Smooth muscle cell (in vitro differentiated cells): ENCODE measurements around the gene NEO1. TPM values are rescaled to one million over a fixed set of nuclear protein-coding genes. Genes with fewer than 3 reads are reported as not detected.
A peak's percentile ranks its signal among the peaks of the same experiment; 100 is the strongest.

Source experiments
- DNase-seq: peaks from one replicate; lab custom pipeline; 2025; ENCODE audit not compliant: unreplicated experiment; lab: John Stamatoyannopoulos, UW
- H2AFZ ChIP-seq: fragments of 200-600 bp; sonication (generic); 2 replicates; pipeline ENCODE4 v1.6.0; 2016; ENCODE audit warnings: antibody characterized with exemption, low read depth, mild to moderate bottlenecking
- H3F3A ChIP-seq: fragments of 200-600 bp; sonication (generic); 2 replicates; pipeline ENCODE4 v1.6.0; 2017; ENCODE audit warnings: antibody characterized with exemption, low read depth
- H3K27ac ChIP-seq: fragments of 200-600 bp; sonication (generic); 2 replicates; pipeline ENCODE4 v1.5.1; 2016; ENCODE audit warnings: low read depth, mild to moderate bottlenecking
- H3K27me3 ChIP-seq: fragments of 200-600 bp; sonication (generic); 2 replicates; pipeline ENCODE4 v1.6.1; 2016; ENCODE audit warnings: low read depth, mild to moderate bottlenecking
- H3K36me3 ChIP-seq: fragments of 200-600 bp; sonication (generic); 2 replicates; pipeline ENCODE4 v1.5.1; 2016; ENCODE audit warnings: low read depth
- H3K4me1 ChIP-seq: fragments of 200-600 bp; sonication (generic); 2 replicates; pipeline ENCODE4 v1.5.1; 2016; ENCODE audit warnings: low read depth
- H3K4me2 ChIP-seq: fragments of 200-600 bp; sonication (generic); 2 replicates; pipeline ENCODE4 v1.6.0; 2016; ENCODE audit warnings: mild to moderate bottlenecking
- H3K4me3 ChIP-seq: fragments of 200-600 bp; sonication (generic); 2 replicates; pipeline ENCODE4 v1.5.1; 2016; ENCODE audit warnings: mild to moderate bottlenecking
- H3K79me2 ChIP-seq: fragments of 200-600 bp; sonication (generic); 2 replicates; pipeline ENCODE4 v1.6.0; 2016; ENCODE audit warnings: low read depth, mild to moderate bottlenecking
- H3K9ac ChIP-seq: fragments of 200-600 bp; sonication (generic); 2 replicates; pipeline ENCODE4 v1.6.0; 2016; ENCODE audit warnings: low read depth
- H3K9me3 ChIP-seq: fragments of 200-600 bp; sonication (generic); replicated peaks from 2 replicates; pipeline ENCODE4 v1.5.1; 2016; ENCODE audit warnings: low read depth
- H4K20me1 ChIP-seq: fragments of 200-600 bp; sonication (generic); 2 replicates; pipeline ENCODE4 v1.6.0; 2016; ENCODE audit warnings: low read depth
- WGBS: methylation state at CpG from one replicate; pipeline ENCODE4 v1.1.7; 2016; ENCODE audit warnings: low lambda C conversion rate; 5-methylcytosine and 5-hydroxymethylcytosine counted together
- polyA plus RNA-seq: library from polyadenylated mRNA; unstranded; fragments of >200 nt; fragmentation: Nextera tagmentation; extraction: Ambion mirVana; gene quantifications from 2 replicates; pipeline ENCODE4 v1.2.1, GENCODE V29; 2016
- total RNA-seq: library from RNA; depleted of rRNA; stranded (reverse); fragments of >200 nt; gene quantifications from 2 replicates; pipeline ENCODE4 v1.2.3, GENCODE V29; 2014
- TF ChIP-seq, protein P1 (sequence below): fragments of 200-600 bp; sonication (generic); IDR thresholded peaks from 2 replicates; pipeline ENCODE4 v1.5.1; 2017; ENCODE audit warnings: borderline replicate concordance, mild to moderate bottlenecking, antibody characterized with exemption; ENCODE audit not compliant: insufficient read depth, poor library complexity, severe bottlenecking

The NEO1 gene
- total and polyA plus RNA-seq, 2 experiments from 2014 or later, result 4.9 to 21.8 TPM

GRCh38 chr15:73081321-73081958, 29.2 kb downstream of the NEO1 start:
- Histone ChIP-seq H3K79me2 (no peaks in the 10 kb centered on the region), H3K27ac (no peak overlapping the region), H2AFZ (no peak overlapping the region), H4K20me1 (peaks cover 9% of the 10 kb centered on the region), H3K4me2 (no peak overlapping the region), H3K4me3 (no peak overlapping the region), H3F3A (no peaks in the 10 kb centered on the region), H3K9me3 (no peaks in the 10 kb centered on the region), H3K36me3 (no peaks in the 10 kb centered on the region), H3K9ac (no peak overlapping the region), H3K4me1 (peaks cover 14% of the 10 kb centered on the region), H3K27me3 (peaks cover 4% of the 10 kb centered on the region)
- 45% methylated on average over 3 of the region's 3 CpGs for WGBS
- no peak for DNase-seq
- TF ChIP-seq, protein P1, sequence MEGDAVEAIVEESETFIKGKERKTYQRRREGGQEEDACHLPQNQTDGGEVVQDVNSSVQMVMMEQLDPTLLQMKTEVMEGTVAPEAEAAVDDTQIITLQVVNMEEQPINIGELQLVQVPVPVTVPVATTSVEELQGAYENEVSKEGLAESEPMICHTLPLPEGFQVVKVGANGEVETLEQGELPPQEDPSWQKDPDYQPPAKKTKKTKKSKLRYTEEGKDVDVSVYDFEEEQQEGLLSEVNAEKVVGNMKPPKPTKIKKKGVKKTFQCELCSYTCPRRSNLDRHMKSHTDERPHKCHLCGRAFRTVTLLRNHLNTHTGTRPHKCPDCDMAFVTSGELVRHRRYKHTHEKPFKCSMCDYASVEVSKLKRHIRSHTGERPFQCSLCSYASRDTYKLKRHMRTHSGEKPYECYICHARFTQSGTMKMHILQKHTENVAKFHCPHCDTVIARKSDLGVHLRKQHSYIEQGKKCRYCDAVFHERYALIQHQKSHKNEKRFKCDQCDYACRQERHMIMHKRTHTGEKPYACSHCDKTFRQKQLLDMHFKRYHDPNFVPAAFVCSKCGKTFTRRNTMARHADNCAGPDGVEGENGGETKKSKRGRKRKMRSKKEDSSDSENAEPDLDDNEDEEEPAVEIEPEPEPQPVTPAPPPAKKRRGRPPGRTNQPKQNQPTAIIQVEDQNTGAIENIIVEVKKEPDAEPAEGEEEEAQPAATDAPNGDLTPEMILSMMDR, result peak; percentile 78

GRCh38 chr15:73082812-73083211, 30.5 kb downstream of the NEO1 start:
- Histone ChIP-seq H3K36me3 (no peaks in the 10 kb centered on the region), H3K9ac (no peak overlapping the region), H3K9me3 (no peaks in the 10 kb centered on the region), H3K79me2 (no peaks in the 10 kb centered on the region), H3K27ac (no peak overlapping the region), H2AFZ (no peak overlapping the region), H4K20me1 (peaks cover 4% of the 10 kb centered on the region), H3F3A (no peaks in the 10 kb centered on the region), H3K27me3 (peaks cover 4% of the 10 kb centered on the region), H3K4me1 (peaks cover 19% of the 10 kb centered on the region), H3K4me3 (no peak overlapping the region), H3K4me2 (no peak overlapping the region)
- WGBS, result 49% methylated on average over 2 of the region's 2 CpGs
- no peak for DNase-seq
- TF ChIP-seq, protein P1, result no peak

DNA sequence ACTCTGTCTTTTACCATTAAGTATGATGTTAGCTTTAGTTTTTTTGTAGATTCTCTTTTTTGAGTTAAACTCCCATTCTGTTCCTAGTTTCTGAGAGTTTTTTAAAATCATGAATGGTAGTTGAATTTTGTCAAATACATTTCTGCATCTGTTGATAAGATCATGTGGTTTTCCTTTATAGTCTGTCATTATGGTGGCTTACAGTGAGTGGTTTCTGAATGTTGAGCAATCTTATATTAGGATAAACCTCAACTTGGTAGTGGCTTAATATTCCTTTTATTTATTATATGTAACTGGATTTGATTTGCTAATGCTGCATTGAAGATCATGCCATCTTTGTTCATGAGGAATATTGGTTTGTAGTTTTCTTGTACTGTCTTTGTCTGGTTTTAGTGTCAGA, 34.8 kb downstream of the NEO1 start:
- Histone ChIP-seq H3K79me2 (no peaks in the 10 kb centered on the region), H4K20me1 (peaks cover 5% of the 10 kb centered on the region), H3K27me3 (peaks cover 17% of the 10 kb centered on the region), H3K9me3 (no peaks in the 10 kb centered on the region), H3K36me3 (no peaks in the 10 kb centered on the region), H3K4me3 (no peak overlapping the region), H3K9ac (no peak overlapping the region), H3F3A (no peaks in the 10 kb centered on the region), H3K4me1 (peaks cover 4% of the 10 kb centered on the region), H3K27ac (no peak overlapping the region), H2AFZ (no peak overlapping the region), H3K4me2 (no peak overlapping the region)
- TF ChIP-seq, protein P1, result no peak
- no peak for DNase-seq

DNA sequence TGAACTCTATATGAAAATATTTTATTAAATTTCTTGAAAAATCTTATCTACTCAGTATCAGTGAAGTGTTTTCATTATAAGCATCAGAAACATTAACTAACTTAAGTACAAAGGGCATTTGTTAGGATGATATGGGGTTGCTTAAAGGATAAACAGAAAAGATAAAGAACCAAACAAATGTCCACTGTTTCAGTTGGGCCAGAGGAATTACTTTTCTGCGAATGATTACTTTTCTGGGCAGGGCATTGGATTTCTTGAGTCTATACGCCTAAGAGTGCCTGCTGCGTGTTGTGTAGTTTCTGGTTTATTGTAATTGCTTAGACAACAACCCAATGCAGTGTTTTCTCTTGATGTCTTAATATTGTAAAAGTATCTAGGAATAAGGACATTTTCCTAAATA, 52.8 kb downstream of the NEO1 start:
- no peaks in the 10 kb centered on the region for H3K27me3 ChIP-seq

More for the DNA sequence above, 52.8 kb downstream of the NEO1 start:
- TF ChIP-seq, protein P1, result no peak
- no peak for DNase-seq
- no peaks in the 10 kb centered on the region for H3K79me2 ChIP-seq
- H3K4me2 ChIP-seq, result no peak overlapping the region
- peaks cover 2% of the 10 kb centered on the region for H4K20me1 ChIP-seq
- H3K27ac ChIP-seq, result no peak overlapping the region
- H2AFZ ChIP-seq, result no peak overlapping the region
- H3K9me3 ChIP-seq, result no peaks in the 10 kb centered on the region
- H3F3A ChIP-seq, result no peaks in the 10 kb centered on the region
- no peak overlapping the region for H3K4me3 ChIP-seq
- H3K36me3 ChIP-seq, result no peaks in the 10 kb centered on the region
- WGBS, result 87% methylated on average over 3 of the region's 3 CpGs
- no peak overlapping the region for H3K9ac ChIP-seq
- H3K4me1 ChIP-seq, result no peaks in the 10 kb centered on the region
